ENCODE results near the gene PTK6. TPM values are rescaled to one million over a fixed set of nuclear protein-coding genes. Genes with fewer than 3 reads are reported as not detected.

The PTK6 gene
- total and polyA plus RNA-seq, 4 experiments from 2014 or later = 0.31 to 0.59 TPM; not detected in 2

- CTCF ChIA-PET (ENCODE audit: partially characterized antibody) = no interaction called here
- H3K27ac Mint-ChIP-seq = peak overlapping the region in 3 of 7 donors; percentile 26 to 74 (median 59)
- peak overlapping the region in 2 of 8 donors; percentile 13 to 24 for H3K4me3 Mint-ChIP-seq
These were observed 5.3 kb downstream of the PTK6 start for GRCh38 chr20:63531686-63532448.

GRCh38 chr20:63530788-63531160 lies 6.4 kb downstream of the PTK6 start:
- Mint-ChIP-seq H3K27me3 (peaks cover 0 to 3% of the 10 kb centered on the region in 2 donors), H3K36me3 (no peaks in the 10 kb centered on the region), H3K9me3 (no peaks in the 10 kb centered on the region), H3K4me1 (peaks cover 4 to 12% (median 6%) of the 10 kb centered on the region in 4 donors), H3K4me3 (peak overlapping the region in 1 of 8 donors; percentile 2), H3K27ac (no peak overlapping the region)
- no peaks in the 10 kb centered on the region for H3K36me3 ChIP-seq (ENCODE audit: insufficient read depth, low read length)
- no peak overlapping the region for H3K4me3 ChIP-seq (ENCODE audit: low read length in 2 of 2)
- peak in 1 of 5 donors; percentile 13 for DNase-seq
- intact Hi-C loops (cut with micrococcal nuclease) = no loop called here
- no peaks in the 10 kb centered on the region for H3K27me3 ChIP-seq (ENCODE audit: insufficient read depth, low read length)
- no peaks in the 10 kb centered on the region for H3K4me1 ChIP-seq (ENCODE audit: insufficient read depth, low read length)
- H3K27ac ChIP-seq (ENCODE audit: low read depth, low read length) = no peak overlapping the region
- CTCF ChIA-PET (ENCODE audit: partially characterized antibody) = interaction anchor here (0.7 kb wide), 1 partner anchor 1388 kb away, joined by 3 read pairs; no protein-coding TSS in a partner anchor
- POLR2A ChIA-PET (ENCODE audit: partially characterized antibody) = interaction anchor here (0.8 to 1.0 kb wide), 2 partner anchors 10 kb away, joined by 3 read pairs; partner anchors contain the start of gene PPDPF
- no peaks in the 10 kb centered on the region for H3K9me3 ChIP-seq (ENCODE audit: control insufficient read depth in 1 of 2, low read length in 2 of 2)

More at GRCh38 chr20:63531686-63532448, 5.3 kb downstream of the PTK6 start:
- H3K36me3 Mint-ChIP-seq = no peaks in the 10 kb centered on the region
- POLR2A ChIA-PET (ENCODE audit: partially characterized antibody) = interaction anchor here (0.8 kb wide), 1 partner anchor 11 kb away, joined by 3 read pairs; no protein-coding TSS in a partner anchor
- H3K4me3 ChIP-seq (ENCODE audit: low read length in 2 of 2) = no peak overlapping the region
- no peaks in the 10 kb centered on the region for H3K9me3 Mint-ChIP-seq
- H3K27me3 Mint-ChIP-seq = peaks cover 0 to 3% of the 10 kb centered on the region in 2 donors
- no peaks in the 10 kb centered on the region for H3K36me3 ChIP-seq (ENCODE audit: insufficient read depth, low read length)
- peaks cover 3% of the 10 kb centered on the region for H3K4me1 ChIP-seq (ENCODE audit: insufficient read depth, low read length)
- intact Hi-C loops (cut with micrococcal nuclease) = no loop called here
- H3K27ac ChIP-seq (ENCODE audit: low read depth, low read length) = no peak overlapping the region
- no peaks in the 10 kb centered on the region for H3K9me3 ChIP-seq (ENCODE audit: control insufficient read depth in 1 of 2, low read length in 2 of 2)
- H3K4me1 Mint-ChIP-seq = peaks cover 4 to 13% (median 6%) of the 10 kb centered on the region in 4 donors
- peak in 1 of 5 donors; percentile 29 for DNase-seq
- H3K27me3 ChIP-seq (ENCODE audit: insufficient read depth, low read length) = no peaks in the 10 kb centered on the region

- H3K4me1 ChIP-seq (ENCODE audit: insufficient read depth, low read length) = no peaks in the 10 kb centered on the region
- H3K27ac ChIP-seq (ENCODE audit: low read depth, low read length) = no peak overlapping the region
- H3K9me3 ChIP-seq (ENCODE audit: control insufficient read depth in 1 of 2, low read length in 2 of 2) = no peaks in the 10 kb centered on the region
- DNase-seq = peak in 1 of 5 donors; percentile 22
- Mint-ChIP-seq H3K27ac (no peak overlapping the region), H3K36me3 (no peaks in the 10 kb centered on the region), H3K4me1 (peaks cover 4 to 12% (median 6%) of the 10 kb centered on the region in 4 donors), H3K27me3 (peaks cover 0 to 3% of the 10 kb centered on the region in 2 donors), H3K4me3 (no peak overlapping the region), H3K9me3 (no peaks in the 10 kb centered on the region)
- intact Hi-C loops (cut with micrococcal nuclease) = no loop called here
- CTCF ChIA-PET (ENCODE audit: partially characterized antibody) = interaction anchor here (1.4 kb wide), 1 partner anchor 34 kb away, joined by 3 read pairs; no protein-coding TSS in a partner anchor
- H3K4me3 ChIP-seq (ENCODE audit: low read length in 2 of 2) = no peak overlapping the region
- H3K36me3 ChIP-seq (ENCODE audit: insufficient read depth, low read length) = no peaks in the 10 kb centered on the region
- H3K27me3 ChIP-seq (ENCODE audit: insufficient read depth, low read length) = no peaks in the 10 kb centered on the region
- POLR2A ChIA-PET (ENCODE audit: partially characterized antibody) = interaction anchor here (1.0 kb wide), 1 partner anchor 9 kb away, joined by 3 read pairs; the partner anchor contains the start of gene PPDPF
These were observed 7.1 kb downstream of the PTK6 start for GRCh38 chr20:63529861-63530787.

DNA sequence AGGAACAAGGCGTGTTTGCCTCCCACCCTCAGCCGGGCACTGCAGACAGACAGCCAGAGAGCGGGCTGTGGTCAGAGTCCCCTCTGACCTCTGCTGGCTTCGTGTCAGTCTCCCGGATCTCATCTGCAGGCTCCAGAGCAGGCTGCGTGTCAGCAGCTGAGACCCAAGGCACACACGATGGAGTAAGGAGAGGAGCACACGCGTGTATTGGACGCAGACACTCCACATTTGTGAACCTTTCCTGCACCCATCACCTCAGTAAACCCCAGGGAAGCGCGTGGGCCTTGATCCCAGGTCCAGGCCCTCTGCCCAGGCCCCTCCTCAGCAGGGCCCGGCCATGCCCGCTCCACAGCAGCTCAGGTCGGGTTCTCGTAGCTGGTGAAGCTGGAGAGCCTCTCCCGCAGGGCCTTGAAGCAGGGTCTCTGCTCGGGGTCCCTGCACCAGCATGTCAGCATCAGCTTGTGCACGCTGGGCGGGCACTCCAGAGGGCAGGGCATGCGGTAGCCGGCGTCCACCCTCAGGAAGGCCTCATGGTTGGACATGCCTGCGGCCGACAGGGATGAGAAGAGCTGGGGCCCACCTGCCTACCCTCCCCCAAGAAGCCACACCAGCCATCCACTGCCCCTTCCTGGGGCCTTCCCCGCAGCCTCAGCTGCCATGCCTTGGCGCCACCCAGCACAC lies 7.9 kb downstream of the PTK6 start:
- Histone ChIP-seq H3K27ac (ENCODE audit: low read depth, low read length) (no peak overlapping the region), H3K4me1 (ENCODE audit: insufficient read depth, low read length) (no peaks in the 10 kb centered on the region), H3K27me3 (ENCODE audit: insufficient read depth, low read length) (no peaks in the 10 kb centered on the region), H3K9me3 (ENCODE audit: control insufficient read depth in 1 of 2, low read length in 2 of 2) (no peaks in the 10 kb centered on the region), H3K4me3 (ENCODE audit: low read length in 2 of 2) (no peak overlapping the region), H3K36me3 (ENCODE audit: insufficient read depth, low read length) (no peaks in the 10 kb centered on the region)
- Mint-ChIP-seq H3K27me3 (peaks cover 0 to 3% of the 10 kb centered on the region in 2 donors), H3K36me3 (peaks cover 0 to 2% of the 10 kb centered on the region in 2 donors), H3K4me3 (no peak overlapping the region), H3K9me3 (peaks cover 0 to 2% (median 0%) of the 10 kb centered on the region in 8 donors), H3K27ac (peak overlapping the region in 3 of 7 donors; percentile 29 to 55 (median 36)), H3K4me1 (peaks cover 4 to 12% (median 7%) of the 10 kb centered on the region in 4 donors)
- peak in 1 of 5 donors; percentile 15 for DNase-seq
- intact Hi-C loops (cut with micrococcal nuclease) = no loop called here
- ChIA-PET POLR2A (ENCODE audit: partially characterized antibody) (interaction anchor here (0.7 to 1.1 kb wide), 2 partner anchors 8 to 9 kb away, joined by 3 to 4 read pairs; partner anchors contain the start of genes PPDPF and PTK6), CTCF (ENCODE audit: partially characterized antibody) (interaction anchor here (1.4 kb wide), 1 partner anchor 33 kb away, joined by 3 read pairs; no protein-coding TSS in a partner anchor)

DNA sequence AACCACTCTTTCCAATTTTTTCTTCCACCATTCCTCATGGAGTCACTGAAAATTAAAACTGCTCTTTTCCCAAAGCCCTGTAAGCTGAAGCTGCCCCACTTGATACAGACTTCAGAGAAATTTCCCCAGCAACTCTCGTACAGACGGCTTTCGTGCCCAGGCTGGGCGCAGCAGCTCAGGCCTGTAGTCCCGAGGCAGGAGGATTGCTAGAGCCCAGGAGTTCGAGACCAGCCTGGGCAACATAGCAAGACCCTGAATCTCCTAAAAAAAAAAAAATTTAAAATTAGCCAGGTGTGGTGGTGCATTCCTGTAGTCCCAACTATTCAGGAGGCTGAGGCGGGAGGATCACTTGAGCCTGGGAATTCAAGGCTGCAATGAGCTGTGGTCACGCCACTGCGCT lies 10.0 kb downstream of the PTK6 start:
- intact Hi-C loops (cut with micrococcal nuclease) = no loop called here
- ChIA-PET CTCF (ENCODE audit: partially characterized antibody) (no interaction called here), POLR2A (ENCODE audit: partially characterized antibody) (no interaction called here)
- Histone ChIP-seq H3K36me3 (ENCODE audit: insufficient read depth, low read length) (peaks cover 10% of the 10 kb centered on the region), H3K4me1 (ENCODE audit: insufficient read depth, low read length) (peaks cover 5% of the 10 kb centered on the region), H3K9me3 (ENCODE audit: control insufficient read depth in 1 of 2, low read length in 2 of 2) (peaks cover 0 to 3% of the 10 kb centered on the region in 2 donors), H3K4me3 (ENCODE audit: low read length in 2 of 2) (no peak overlapping the region), H3K27me3 (ENCODE audit: insufficient read depth, low read length) (no peaks in the 10 kb centered on the region), H3K27ac (ENCODE audit: low read depth, low read length) (no peak overlapping the region)
- H3K27me3 Mint-ChIP-seq = peaks cover 0 to 3% of the 10 kb centered on the region in 2 donors
- DNase-seq = peak in 1 of 5 donors; percentile 13
- H3K36me3 Mint-ChIP-seq = peaks cover 9% of the 10 kb centered on the region in 2 donors
- no peak overlapping the region for H3K4me3 Mint-ChIP-seq
- peaks cover 0 to 6% (median 0%) of the 10 kb centered on the region in 8 donors for H3K9me3 Mint-ChIP-seq
- H3K4me1 Mint-ChIP-seq = peaks cover 7 to 19% (median 13%) of the 10 kb centered on the region in 4 donors
- peak overlapping the region in 2 of 7 donors; percentile 5 to 47 for H3K27ac Mint-ChIP-seq

GRCh38 chr20:63525971-63526370 lies 11.2 kb downstream of the PTK6 start:
- peak overlapping the region in 1 of 7 donors; percentile 41 for H3K27ac Mint-ChIP-seq
- H3K4me3 Mint-ChIP-seq = no peak overlapping the region
- Histone ChIP-seq H3K27ac (ENCODE audit: low read depth, low read length) (no peak overlapping the region), H3K27me3 (ENCODE audit: insufficient read depth, low read length) (no peaks in the 10 kb centered on the region), H3K36me3 (ENCODE audit: insufficient read depth, low read length) (peaks cover 13% of the 10 kb centered on the region), H3K9me3 (ENCODE audit: control insufficient read depth in 1 of 2, low read length in 2 of 2) (peaks cover 0 to 3% of the 10 kb centered on the region in 2 donors), H3K4me3 (ENCODE audit: low read length in 2 of 2) (no peak overlapping the region), H3K4me1 (ENCODE audit: insufficient read depth, low read length) (peaks cover 15% of the 10 kb centered on the region)
- no peaks in the 10 kb centered on the region for H3K27me3 Mint-ChIP-seq
- peaks cover 0 to 6% (median 0%) of the 10 kb centered on the region in 8 donors for H3K9me3 Mint-ChIP-seq
- intact Hi-C loops (cut with micrococcal nuclease) = no loop called here
- peaks cover 4 to 22% (median 9%) of the 10 kb centered on the region in 4 donors for H3K4me1 Mint-ChIP-seq
- ChIA-PET POLR2A (ENCODE audit: partially characterized antibody) (interaction anchor here (6.9 kb wide), 1 partner anchor 11 kb away, joined by 84 read pairs; the partner anchor contains the start of gene PTK6), CTCF (ENCODE audit: partially characterized antibody) (no interaction called here)
- H3K36me3 Mint-ChIP-seq = peaks cover 9% of the 10 kb centered on the region in 2 donors
- no peak for DNase-seq
